ENCODE measurements around the gene MYO10. TPM values are rescaled to one million over a fixed set of nuclear protein-coding genes. Genes with fewer than 3 reads are reported as not detected.

MYO10 gene
- total RNA-seq, 2 experiments from 2014 or later = not detected

DNA sequence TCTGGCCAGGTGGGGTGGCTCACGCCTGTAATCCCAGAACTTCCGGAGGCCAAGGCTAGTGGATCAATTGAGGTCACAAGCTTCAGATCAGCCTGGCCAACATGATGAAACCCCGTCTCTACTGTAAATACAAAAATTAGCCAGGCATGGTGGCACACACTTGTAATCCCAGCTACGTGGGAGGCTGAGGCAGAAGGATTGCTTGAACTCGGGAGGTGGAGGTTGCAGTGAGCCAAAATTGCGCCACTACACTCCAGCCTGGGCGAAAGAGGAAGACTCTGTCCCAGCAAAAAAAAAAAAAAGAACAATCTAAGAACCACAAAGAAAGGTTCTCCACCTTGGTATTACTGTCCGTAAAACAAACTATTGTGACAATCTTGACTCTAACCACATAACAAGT, 9.7 kb downstream of the MYO10 start:
- peaks cover 25% of the 10 kb centered on the region for H3K27me3 Mint-ChIP-seq
- no peak overlapping the region for H3K4me3 ChIP-seq (ENCODE audit: low read length)
- ChIA-PET CTCF (no interaction called here), POLR2A (no interaction called here)
- H3K36me3 Mint-ChIP-seq (ENCODE audit: low read depth) = no peaks in the 10 kb centered on the region
- intact Hi-C loops (cut with DNase I, micrococcal nuclease) = no loop called here
- peaks cover 0 to 2% of the 10 kb centered on the region in 2 experiments for H3K27me3 ChIP-seq (ENCODE audit: control insufficient read depth in 1 of 2, insufficient read depth in 2 of 2, low read length in 2 of 2)
- TF ChIP-seq CTCF (IDR thresholded peaks at IDR 0.05) = no peak
- no peak overlapping the region for H3K4me3 Mint-ChIP-seq
- no peak overlapping the region for H3K27ac Mint-ChIP-seq
- H3K4me1 ChIP-seq (ENCODE audit: insufficient read depth, low read length) = no peaks in the 10 kb centered on the region
- H3K27ac ChIP-seq (ENCODE audit: low read depth in 1 of 2, low read length in 2 of 2) = no peak overlapping the region
- no peaks in the 10 kb centered on the region for H3K9me3 Mint-ChIP-seq
- no peaks in the 10 kb centered on the region for H3K4me1 Mint-ChIP-seq (ENCODE audit: low read depth)
- DNase-seq (no peak), ATAC-seq (ENCODE audit: poor library complexity) (no peak)
- peaks cover 0 to 12% of the 10 kb centered on the region in 2 experiments for H3K9me3 ChIP-seq (ENCODE audit: control insufficient read depth in 1 of 2, insufficient read depth in 1 of 2, low read length in 2 of 2)
- no peaks in the 10 kb centered on the region for H3K36me3 ChIP-seq (ENCODE audit: insufficient read depth, low read length)

- Histone ChIP-seq H3K27me3 (ENCODE audit: control insufficient read depth in 1 of 2, insufficient read depth in 2 of 2, low read length in 2 of 2) (no peaks in the 10 kb centered on the region), H3K36me3 (ENCODE audit: insufficient read depth, low read length) (no peaks in the 10 kb centered on the region), H3K4me3 (ENCODE audit: low read length) (no peak overlapping the region), H3K27ac (ENCODE audit: low read depth in 1 of 2, low read length in 2 of 2) (no peak overlapping the region), H3K4me1 (ENCODE audit: insufficient read depth, low read length) (no peaks in the 10 kb centered on the region), H3K9me3 (ENCODE audit: control insufficient read depth in 1 of 2, insufficient read depth in 1 of 2, low read length in 2 of 2) (peaks cover 0 to 12% of the 10 kb centered on the region in 2 experiments)
- ChIA-PET CTCF (no interaction called here), POLR2A (no interaction called here)
- no peaks in the 10 kb centered on the region for H3K4me1 Mint-ChIP-seq (ENCODE audit: low read depth)
- no peak for TF ChIP-seq CTCF (IDR thresholded peaks at IDR 0.05)
- H3K9me3 Mint-ChIP-seq = no peaks in the 10 kb centered on the region
- no peaks in the 10 kb centered on the region for H3K36me3 Mint-ChIP-seq (ENCODE audit: low read depth)
- H3K27me3 Mint-ChIP-seq = peaks cover 7% of the 10 kb centered on the region
- H3K4me3 Mint-ChIP-seq = no peak overlapping the region
- ATAC-seq (ENCODE audit: poor library complexity) = no peak
- intact Hi-C loops (cut with DNase I, micrococcal nuclease) = no loop called here
- no peak for DNase-seq
- H3K27ac Mint-ChIP-seq = no peak overlapping the region
Measured at GRCh38 chr5:16924206-16924605, 11.9 kb downstream of the MYO10 start.

- Histone ChIP-seq H3K36me3 (ENCODE audit: insufficient read depth, low read length) (no peaks in the 10 kb centered on the region), H3K4me1 (ENCODE audit: insufficient read depth, low read length) (no peaks in the 10 kb centered on the region), H3K27me3 (ENCODE audit: control insufficient read depth in 1 of 2, insufficient read depth in 2 of 2, low read length in 2 of 2) (no peaks in the 10 kb centered on the region), H3K4me3 (ENCODE audit: low read length) (no peak overlapping the region), H3K27ac (ENCODE audit: low read depth in 1 of 2, low read length in 2 of 2) (no peak overlapping the region), H3K9me3 (ENCODE audit: control insufficient read depth in 1 of 2, insufficient read depth in 1 of 2, low read length in 2 of 2) (peaks cover 0 to 3% of the 10 kb centered on the region in 2 experiments)
- H3K27ac Mint-ChIP-seq = no peak overlapping the region
- ChIA-PET POLR2A (no interaction called here), CTCF (no interaction called here)
- no peaks in the 10 kb centered on the region for H3K4me1 Mint-ChIP-seq (ENCODE audit: low read depth)
- no peaks in the 10 kb centered on the region for H3K9me3 Mint-ChIP-seq
- H3K36me3 Mint-ChIP-seq (ENCODE audit: low read depth) = no peaks in the 10 kb centered on the region
- intact Hi-C loops (cut with DNase I, micrococcal nuclease) = no loop called here
- no peak overlapping the region for H3K4me3 Mint-ChIP-seq
- no peak for ATAC-seq (ENCODE audit: poor library complexity)
- no peak for TF ChIP-seq CTCF (IDR thresholded peaks at IDR 0.05)
- peaks cover under 1% of the 10 kb centered on the region for H3K27me3 Mint-ChIP-seq
- DNase-seq = no peak
Measured at GRCh38 chr5:16922430-16922829, 13.7 kb downstream of the MYO10 start.

Data from CD4-positive, alpha-beta T cell (primary cell).